ENCODE data around the gene NFIC. TPM values are rescaled to one million over a fixed set of nuclear protein-coding genes. Genes with fewer than 3 reads are reported as not detected.
"Not testable (repeated sequence)": the region's sequence is repeated elsewhere in the genome, so short reads cannot be mapped to it uniquely, and the experiment has no call there.

The NFIC gene
- total RNA-seq, 1 experiment from 2014 or later, result 56.9 TPM

- DNase-seq (ENCODE audit: low read depth), result no peak
Measured at GRCh38 chr19:3373971-3374368, 7.6 kb downstream of the NFIC start.

- no peak for DNase-seq (ENCODE audit: low read depth)
Measured at GRCh38 chr19:3374369-3375112, 8.2 kb downstream of the NFIC start.

GRCh38 chr19:3375221-3376090 is 9.1 kb downstream of the NFIC start:
- no peak for DNase-seq (ENCODE audit: low read depth)

GRCh38 chr19:3376091-3376455 is 9.7 kb downstream of the NFIC start:
- not testable (repeated sequence) for DNase-seq (ENCODE audit: low read depth)

- no peak for DNase-seq (ENCODE audit: low read depth)
Measured at GRCh38 chr19:3378352-3379150, 12.2 kb downstream of the NFIC start.

- no peak for DNase-seq (ENCODE audit: low read depth)
Measured at GRCh38 chr19:3380829-3381228, 14.4 kb downstream of the NFIC start.

- no peak for DNase-seq (ENCODE audit: low read depth)
Measured at GRCh38 chr19:3381701-3382372, 15.5 kb downstream of the NFIC start.

GRCh38 chr19:3382460-3383100 is 16.2 kb downstream of the NFIC start:
- no peak for DNase-seq (ENCODE audit: low read depth)

- no peak for DNase-seq (ENCODE audit: low read depth)
Measured at GRCh38 chr19:3383121-3383722, 16.8 kb downstream of the NFIC start.

- DNase-seq (ENCODE audit: low read depth), result no peak
Measured at GRCh38 chr19:3386447-3387234, 20.3 kb downstream of the NFIC start.

- DNase-seq (ENCODE audit: low read depth), result peak; percentile 37
Measured at GRCh38 chr19:3387645-3388589, 21.5 kb downstream of the NFIC start.

- no peak for DNase-seq (ENCODE audit: low read depth)
Measured at GRCh38 chr19:3389446-3389778, 23.0 kb downstream of the NFIC start.

GRCh38 chr19:3389876-3390371 is 23.5 kb downstream of the NFIC start:
- peak; percentile 67 for DNase-seq (ENCODE audit: low read depth)

- DNase-seq (ENCODE audit: low read depth), result not testable (repeated sequence)
Measured at GRCh38 chr19:3391911-3392310, 25.5 kb downstream of the NFIC start.

- no peak for DNase-seq (ENCODE audit: low read depth)
Measured at GRCh38 chr19:3392480-3392879, 26.1 kb downstream of the NFIC start.

- DNase-seq (ENCODE audit: low read depth), result no peak
Measured at GRCh38 chr19:3396881-3397265, 30.5 kb downstream of the NFIC start.

GRCh38 chr19:3397266-3398022 is 31.1 kb downstream of the NFIC start:
- no peak for DNase-seq (ENCODE audit: low read depth)
